HG02759 (cell line): Measurements from ENCODE around the gene FAM3B.
"Not testable (repeated sequence)": the region's sequence is repeated elsewhere in the genome, so short reads cannot be mapped to it uniquely, and the experiment has no call there.

Experiments used
- ATAC-seq: cut with Tn5 transposase; IDR thresholded peaks from one replicate; pipeline ENCODE4 v1.9.1; 2021; ENCODE audit warnings: mild to moderate bottlenecking, moderate library complexity; ENCODE audit not compliant: unreplicated experiment

The FAM3B gene

GRCh38 chr21:41349126-41349525, 32.5 kb downstream of the FAM3B start:
- no peak for ATAC-seq

- no peak for ATAC-seq
Observed at GRCh38 chr21:41349619-41350390, 33.2 kb downstream of the FAM3B start.

GRCh38 chr21:41350436-41351155, 34.0 kb downstream of the FAM3B start:
- ATAC-seq, result no peak

GRCh38 chr21:41357546-41357945, 40.9 kb downstream of the FAM3B start:
- no peak for ATAC-seq

GRCh38 chr21:41358193-41359166, 41.9 kb downstream of the FAM3B start:
- no peak for ATAC-seq

GRCh38 chr21:41359286-41359685, 42.7 kb downstream of the FAM3B start:
- ATAC-seq, result no peak

GRCh38 chr21:41359754-41360071, 43.1 kb downstream of the FAM3B start:
- ATAC-seq, result not testable (repeated sequence)

GRCh38 chr21:41360072-41360821, 43.6 kb downstream of the FAM3B start:
- ATAC-seq, result no peak

GRCh38 chr21:41361053-41361785, 44.6 kb downstream of the FAM3B start:
- ATAC-seq, result no peak

GRCh38 chr21:41361786-41362604, 45.4 kb downstream of the FAM3B start, which contains the start of gene MX2:
Gene MX2 (plus strand): TSS chr21:41362027. CDS start chr21:41376907, 14,880 bp downstream.
- peak; percentile 69 for ATAC-seq

GRCh38 chr21:41362605-41363369, 46.2 kb downstream of the FAM3B start:
- no peak for ATAC-seq

- no peak for ATAC-seq
Observed at GRCh38 chr21:41363370-41364270, 47.0 kb downstream of the FAM3B start.

GRCh38 chr21:41364308-41364707, 47.7 kb downstream of the FAM3B start:
- ATAC-seq, result no peak

GRCh38 chr21:41365377-41366107, 48.9 kb downstream of the FAM3B start:
- no peak for ATAC-seq

GRCh38 chr21:41366522-41367151, 50.0 kb downstream of the FAM3B start:
- no peak for ATAC-seq
